ENCODE results near the gene SLC6A19. TPM values are rescaled to one million over a fixed set of nuclear protein-coding genes. Genes with fewer than 3 reads are reported as not detected.
"Not testable (repeated sequence)": the region's sequence is repeated elsewhere in the genome, so short reads cannot be mapped to it uniquely, and the experiment has no call there.

The SLC6A19 gene
- polyA plus RNA-seq, 1 donor, result not detected

DNA sequence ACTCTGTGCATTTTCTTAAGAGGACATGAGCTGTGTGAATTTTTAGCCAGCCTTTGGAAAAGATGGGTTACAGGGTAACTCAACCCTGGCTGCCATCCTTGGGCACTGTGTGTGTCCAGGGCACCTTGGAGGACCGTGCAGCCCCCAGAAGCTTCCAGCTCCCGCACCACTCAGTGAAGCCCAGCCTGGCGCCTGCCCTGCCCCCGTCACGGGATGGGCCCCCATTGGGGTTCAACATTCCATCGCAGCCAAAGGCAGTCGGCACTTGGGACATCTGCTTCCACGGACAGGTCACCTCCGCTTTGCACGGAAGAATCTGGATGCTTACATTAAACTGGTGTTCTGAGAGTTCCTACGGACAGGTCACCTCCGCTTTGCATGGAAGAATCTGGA, 21.9 kb downstream of the SLC6A19 start:
- DNase-seq, result no peak

DNA sequence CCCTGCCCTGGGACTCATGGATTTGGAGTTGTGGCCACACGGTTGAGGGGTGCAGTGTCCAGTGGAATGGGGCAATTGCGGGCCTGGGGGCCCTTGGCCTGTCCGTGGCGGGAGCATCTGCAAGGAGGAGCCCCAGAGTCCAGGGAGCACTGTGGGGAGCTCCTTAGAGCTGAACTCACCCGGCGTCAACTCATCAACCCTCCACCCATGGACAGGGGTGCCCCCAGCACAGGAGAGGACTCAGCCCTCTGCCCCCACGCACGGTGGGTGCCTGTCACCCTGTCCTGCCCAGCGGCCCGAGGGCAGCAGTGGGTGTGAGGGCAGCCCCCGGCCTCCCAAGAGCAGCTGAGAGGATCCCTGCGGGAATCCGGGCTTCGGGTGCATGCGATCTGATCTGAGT, 23.2 kb downstream of the SLC6A19 start:
- no peak for DNase-seq

DNA sequence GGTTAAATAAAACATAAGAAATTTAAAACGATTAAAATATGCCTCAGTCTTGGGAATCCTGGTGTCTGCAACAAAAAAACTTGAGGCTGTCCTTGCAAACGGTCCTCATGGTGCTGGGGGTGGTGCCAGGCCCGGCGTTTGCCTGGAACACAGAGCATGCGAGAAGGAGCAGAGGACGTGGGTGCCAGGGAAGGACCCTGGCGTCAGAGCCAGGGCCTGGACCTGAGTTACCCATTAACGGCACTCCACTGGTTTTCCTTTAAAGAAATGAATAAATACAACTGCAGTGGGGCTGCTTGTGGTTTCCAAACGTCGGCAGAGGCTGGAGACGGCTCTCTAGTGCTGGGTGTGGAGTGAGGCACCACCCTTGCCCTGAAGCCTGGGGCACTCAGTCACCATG, 23.7 kb downstream of the SLC6A19 start, which contains the start of gene SLC6A18:
TSS of gene SLC6A18 (plus strand) at position 301 of the 400 bp plus-strand sequence. CDS start at position 398, 97 bp downstream.
- DNase-seq, result no peak

DNA sequence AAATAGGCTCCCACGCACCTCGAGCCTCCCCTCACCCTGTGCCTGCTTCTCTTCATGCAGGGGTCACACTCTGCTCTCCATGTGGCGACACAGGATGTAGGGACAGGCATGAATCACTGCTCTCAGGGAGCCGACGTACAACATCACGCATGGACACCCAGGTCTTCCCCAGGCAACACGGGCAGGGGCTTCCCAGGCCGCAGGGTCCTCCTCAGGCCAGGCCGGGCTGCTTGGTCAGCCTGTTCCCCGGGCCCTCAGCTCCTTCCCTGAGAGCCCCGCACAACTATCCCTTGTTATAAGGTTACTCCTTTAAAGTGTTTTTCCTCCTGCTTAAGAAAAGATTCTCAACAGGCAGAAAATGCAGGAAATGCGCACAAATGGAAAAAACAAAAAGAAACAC, 24.8 kb downstream of the SLC6A19 start:
- no peak for DNase-seq

DNA sequence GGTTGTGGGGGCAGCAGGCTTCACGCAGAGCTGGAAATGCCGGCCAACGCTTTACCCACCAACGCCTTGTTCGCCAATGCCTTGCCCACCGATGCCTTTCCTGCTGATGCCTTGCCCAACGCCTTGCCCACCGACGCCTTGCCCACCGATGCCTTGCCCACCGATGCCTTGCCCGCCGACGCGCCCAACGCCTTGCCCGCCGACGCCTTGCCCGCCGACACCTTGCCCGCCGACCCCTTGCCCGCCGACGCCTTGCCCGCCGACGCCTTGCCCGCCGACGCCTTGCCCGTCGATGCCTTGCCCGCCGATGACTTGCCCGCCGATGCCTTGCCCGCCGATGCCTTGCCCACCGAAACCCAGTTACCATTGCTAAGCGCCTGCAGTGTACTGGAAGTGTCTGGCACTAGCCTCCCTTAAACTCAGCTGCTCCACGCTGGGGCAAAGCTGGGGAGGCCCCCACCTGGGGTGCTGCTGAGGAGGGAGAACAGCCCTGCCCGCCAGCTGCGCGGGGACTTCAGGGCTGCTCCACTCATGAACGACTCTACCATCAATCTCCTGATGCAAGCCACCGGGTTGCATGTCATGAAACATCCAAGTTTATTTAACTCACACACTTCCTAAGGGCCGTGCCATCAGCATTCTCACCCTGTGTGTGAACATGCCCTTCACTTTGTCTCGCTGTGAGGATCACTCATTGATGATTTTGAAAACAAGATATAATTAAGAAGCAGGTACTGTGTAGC, 25.6 kb downstream of the SLC6A19 start:
- no peak for DNase-seq

DNA sequence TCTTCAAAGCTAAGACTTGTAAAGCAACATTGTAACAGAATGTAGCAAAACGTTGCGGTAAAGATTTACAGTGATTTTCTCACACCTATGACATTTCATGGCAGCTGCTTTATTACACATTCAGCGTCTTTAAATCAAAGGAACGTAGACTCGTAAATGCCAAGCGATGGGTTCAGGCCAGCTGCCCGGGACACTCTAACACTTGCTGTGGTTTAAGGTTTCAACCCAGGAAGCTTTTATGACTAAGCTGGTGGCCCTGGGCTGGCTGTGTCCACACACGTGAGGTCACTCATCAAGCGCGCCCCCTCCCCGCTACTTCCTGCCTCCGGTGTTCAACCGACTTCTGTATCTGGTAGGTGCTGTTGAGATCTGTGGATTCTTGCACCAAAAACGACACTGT, 26.3 kb downstream of the SLC6A19 start:
- no peak for DNase-seq

DNA sequence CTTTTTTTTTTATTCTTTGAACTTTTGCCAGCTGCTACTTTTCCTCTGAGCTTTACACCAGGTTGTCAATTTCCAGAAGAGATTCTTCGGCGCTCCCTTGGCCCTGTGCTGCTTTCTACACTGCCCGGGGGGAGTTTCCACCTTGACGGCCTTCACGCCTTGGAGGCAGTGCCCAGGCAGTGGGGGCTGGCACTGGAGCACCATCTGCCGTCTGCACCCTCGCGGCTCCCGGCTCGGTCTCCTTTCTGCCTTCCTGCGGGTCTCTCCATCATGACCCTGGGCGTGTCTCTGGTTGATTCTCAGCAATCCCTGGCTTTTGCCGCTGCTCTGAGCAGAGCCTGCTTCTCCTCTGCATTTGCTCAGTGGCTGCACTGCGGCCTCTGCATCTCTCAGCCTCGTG, 26.7 kb downstream of the SLC6A19 start:
- no peak for DNase-seq

DNA sequence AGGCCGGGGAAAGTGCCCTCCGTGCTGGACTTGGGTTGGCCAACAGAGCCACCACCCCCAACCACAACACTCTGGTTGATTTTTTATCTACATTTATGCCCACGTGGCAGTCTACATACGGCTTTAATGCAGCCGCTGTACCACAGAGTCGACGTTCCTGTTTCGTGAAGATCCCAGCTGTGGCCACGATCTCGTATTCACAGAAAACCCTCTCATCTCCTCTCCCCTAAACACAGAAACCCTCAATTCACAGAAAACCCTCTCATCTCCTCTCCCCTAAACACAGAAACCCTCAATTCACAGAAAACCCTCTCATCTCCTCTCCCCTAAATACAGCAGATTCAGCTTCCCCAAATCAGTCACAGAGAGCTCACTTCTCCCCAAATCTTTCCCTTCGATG, 27.6 kb downstream of the SLC6A19 start:
- not testable (repeated sequence) for DNase-seq

DNA sequence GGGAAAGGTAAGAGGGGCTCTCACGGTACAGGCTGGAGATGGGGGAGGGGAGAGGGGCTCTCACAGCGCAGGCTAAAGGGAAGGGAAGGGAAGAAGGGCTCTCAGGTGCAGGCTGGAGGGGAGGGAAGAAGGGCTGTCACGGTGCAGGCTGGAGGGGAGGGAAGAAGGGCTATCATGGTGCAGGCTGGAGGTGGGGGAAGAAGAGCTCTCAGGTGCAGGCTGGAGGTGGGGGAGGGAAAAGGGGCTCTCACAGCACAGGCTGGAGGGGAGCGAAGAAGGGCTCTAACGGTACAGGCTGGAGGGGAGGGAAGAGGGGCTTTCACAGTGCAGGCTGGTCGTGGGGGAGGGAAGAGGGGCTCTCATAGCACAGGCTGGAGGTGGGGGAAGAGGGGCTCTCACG, 28.4 kb downstream of the SLC6A19 start:
- no peak for DNase-seq

DNA sequence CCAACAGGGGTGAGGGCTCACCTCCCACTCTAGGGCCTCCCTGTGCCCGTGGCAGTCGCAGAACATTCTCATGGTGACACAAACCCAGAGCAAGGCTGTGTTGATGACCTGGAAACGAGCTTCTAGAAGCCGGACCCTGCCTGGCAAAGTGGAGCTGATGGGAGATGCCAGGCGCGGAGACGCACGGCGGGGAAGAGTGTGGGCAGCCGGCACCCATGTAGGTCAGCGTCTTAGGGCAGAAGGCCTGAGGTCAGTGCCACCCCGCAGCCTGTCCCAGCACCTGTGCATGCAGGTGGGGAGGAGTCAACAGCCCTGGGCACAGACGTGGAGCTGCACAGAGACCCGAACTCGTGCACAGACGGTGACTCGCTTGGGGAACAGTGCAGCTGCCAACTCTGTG, 29.2 kb downstream of the SLC6A19 start:
- DNase-seq, result no peak

DNA sequence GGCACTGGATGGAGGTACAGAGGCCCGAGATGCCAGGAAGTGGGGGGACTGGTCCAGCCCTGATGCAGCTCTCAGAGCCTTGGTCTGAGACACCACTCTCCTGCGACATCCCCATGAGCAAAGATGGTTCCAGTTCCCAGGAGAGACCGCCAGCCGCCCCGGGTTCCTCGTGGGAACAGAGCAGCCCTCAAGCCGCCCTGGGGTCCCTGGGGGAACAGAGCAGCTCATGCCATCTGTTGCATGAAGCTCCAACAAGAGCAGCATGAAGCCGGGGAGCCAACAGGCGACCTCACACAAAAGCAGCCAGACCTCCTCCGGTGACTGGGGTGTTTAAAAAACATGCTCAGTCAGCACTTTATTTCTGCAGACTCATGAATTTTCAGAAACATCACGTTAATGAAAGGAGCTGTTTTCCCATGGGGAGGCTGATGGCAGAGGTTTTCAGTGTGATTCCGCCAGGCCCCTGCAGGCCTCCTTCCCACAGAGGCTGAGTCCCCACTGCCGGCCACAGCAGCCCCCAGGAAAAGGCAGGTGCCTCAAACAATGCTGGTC, 30.0 kb downstream of the SLC6A19 start:
- no peak for DNase-seq

DNA sequence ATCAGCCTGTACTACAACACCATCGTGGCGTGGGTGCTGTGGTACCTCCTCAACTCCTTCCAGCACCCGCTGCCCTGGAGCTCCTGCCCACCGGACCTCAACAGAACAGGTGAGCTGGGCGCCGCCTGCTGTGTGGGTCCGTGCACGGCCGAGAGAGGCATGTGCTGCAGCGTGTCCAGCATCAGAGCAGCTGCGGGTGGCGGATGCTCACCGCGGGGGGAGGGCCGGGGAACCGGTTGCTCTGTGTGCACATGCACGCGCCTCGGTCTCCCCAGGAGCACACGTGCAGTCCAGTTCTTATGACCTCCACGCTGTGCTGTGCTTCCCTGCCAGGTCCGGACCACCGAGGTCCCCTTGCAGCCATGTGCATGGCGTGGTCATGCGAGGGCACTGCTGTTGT, 31.4 kb downstream of the SLC6A19 start:
- no peak for DNase-seq

DNA sequence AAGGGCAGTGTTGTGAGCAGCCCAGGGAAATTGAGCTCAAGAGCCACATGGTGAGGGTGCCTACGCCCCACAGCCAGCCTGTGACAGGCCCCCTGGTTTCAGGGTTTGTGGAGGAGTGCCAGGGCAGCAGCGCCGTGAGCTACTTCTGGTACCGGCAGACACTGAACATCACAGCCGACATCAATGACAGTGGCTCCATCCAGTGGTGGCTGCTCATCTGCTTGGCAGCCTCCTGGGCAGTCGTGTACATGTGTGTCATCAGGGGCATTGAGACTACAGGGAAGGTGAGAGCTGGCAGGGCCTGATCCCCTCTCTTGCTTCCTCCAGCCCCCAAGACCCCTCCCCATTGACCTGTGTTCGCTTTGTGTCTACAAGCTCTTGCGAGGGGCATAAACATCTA, 34.0 kb downstream of the SLC6A19 start:
- no peak for DNase-seq

DNA sequence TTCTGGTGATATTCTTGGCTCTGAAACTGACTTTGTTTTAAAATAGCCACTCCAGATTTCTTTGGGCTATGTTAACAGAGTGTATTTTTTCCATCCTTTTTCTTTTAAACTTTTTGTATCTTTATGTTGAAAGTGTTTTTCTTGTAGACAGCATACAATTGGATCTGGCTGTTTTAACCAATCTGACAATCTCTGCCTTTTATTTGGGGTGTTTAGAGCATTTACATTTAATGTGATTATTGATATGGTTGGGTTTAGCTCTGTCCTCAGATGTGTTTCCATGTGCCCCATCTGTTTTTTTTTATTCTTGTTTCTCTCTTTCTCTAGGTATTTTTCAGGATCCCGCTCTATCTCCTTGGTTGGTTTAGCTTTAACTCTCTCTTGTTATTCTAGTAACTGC, 34.4 kb downstream of the SLC6A19 start:
- no peak for DNase-seq

DNA sequence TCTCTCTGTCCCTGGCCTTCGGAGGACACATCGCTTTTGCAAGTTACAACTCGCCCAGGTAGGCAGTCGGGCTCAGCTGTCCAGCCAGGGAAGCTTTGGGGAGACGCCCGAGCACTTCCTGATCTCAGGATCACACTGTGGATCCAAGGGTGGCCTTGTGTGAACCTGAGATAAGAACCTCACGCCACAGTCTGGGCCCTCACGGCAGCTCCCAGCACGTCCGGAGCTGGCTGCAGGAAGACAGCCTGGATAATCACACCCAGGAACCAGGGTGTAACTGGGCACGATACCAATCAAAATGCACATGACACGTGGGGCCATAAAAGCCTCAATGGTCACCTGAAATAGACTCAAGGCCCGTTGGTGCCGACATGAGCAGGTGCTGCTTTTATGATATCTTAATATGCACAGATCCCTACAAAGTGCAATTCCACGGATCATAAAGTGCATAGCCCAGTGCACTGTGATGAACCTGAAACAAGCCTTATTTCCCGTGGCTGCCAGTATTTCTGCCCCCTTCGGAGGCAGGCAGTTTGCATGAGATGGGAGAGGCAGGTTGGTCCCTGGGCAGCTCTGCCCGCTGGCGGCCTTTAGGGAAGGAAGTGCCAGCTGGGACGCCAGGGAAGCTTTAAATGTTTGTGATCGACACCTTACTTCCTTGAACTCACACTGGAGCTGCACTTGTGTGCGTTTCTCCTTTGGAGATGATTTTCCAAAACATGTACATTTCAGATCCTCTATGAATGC, 38.3 kb downstream of the SLC6A19 start:
- DNase-seq, result no peak

DNA sequence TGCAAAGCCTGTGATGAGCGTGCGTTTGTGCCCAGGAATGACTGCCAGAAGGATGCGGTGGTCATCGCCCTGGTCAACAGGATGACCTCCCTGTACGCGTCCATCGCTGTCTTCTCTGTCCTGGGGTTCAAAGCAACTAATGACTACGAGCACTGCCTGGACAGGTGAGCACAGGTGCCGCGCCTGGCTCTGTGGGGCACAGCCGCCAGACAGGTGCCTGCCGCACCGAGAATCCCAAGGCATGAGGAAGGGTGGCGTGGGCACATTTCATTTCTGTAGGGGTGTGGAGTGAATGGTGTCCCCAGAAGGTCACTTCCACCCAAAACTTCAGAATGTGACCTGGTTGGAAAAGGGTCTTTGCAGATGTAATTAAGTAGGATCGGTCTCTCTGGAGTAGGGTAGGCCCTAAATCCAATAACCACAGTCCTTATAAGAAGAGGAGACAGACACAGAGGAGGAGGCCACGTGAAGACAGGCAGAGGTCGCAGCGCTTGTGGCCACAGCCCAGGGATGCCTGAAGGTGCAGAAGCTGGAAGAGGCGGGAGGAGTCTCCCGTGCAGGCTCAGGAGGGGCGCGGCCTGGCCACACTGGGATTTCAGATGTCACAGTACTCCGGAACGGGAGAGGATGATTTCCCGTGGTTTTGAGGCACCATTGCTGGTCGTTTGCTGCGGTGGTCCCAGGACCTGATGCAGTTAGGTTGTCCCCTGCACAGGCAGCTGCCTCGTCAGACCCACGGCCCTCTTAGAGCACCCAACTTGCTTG, 39.3 kb downstream of the SLC6A19 start:
- no peak for DNase-seq

DNA sequence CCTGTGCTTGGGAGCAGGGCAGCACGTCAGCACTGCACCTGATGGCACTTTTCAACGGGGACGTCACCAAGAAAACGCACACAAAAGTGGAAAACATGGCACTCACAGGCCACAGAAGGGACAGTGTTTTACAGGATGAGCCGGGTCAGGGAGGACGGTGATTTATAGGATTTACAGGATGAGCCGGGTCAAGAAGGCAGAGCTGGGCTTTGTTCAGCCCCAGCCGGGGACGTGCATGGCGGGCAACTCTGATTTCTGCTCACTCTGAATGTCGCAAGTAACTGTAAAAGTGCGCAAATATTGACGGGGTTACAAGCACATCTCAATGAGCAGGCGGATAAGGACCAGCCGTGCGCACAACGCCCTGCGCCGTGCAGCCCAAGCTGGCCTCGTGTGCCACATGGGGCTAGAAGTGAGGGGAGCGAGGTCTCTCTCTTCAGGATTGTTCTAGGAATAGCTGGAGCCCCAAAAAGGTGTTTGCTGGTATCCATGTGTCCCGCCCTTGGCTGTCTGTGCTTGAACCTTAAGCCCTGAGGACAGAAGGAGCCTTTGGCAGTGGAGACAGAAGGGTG, 40.2 kb downstream of the SLC6A19 start:
- DNase-seq, result no peak

DNA sequence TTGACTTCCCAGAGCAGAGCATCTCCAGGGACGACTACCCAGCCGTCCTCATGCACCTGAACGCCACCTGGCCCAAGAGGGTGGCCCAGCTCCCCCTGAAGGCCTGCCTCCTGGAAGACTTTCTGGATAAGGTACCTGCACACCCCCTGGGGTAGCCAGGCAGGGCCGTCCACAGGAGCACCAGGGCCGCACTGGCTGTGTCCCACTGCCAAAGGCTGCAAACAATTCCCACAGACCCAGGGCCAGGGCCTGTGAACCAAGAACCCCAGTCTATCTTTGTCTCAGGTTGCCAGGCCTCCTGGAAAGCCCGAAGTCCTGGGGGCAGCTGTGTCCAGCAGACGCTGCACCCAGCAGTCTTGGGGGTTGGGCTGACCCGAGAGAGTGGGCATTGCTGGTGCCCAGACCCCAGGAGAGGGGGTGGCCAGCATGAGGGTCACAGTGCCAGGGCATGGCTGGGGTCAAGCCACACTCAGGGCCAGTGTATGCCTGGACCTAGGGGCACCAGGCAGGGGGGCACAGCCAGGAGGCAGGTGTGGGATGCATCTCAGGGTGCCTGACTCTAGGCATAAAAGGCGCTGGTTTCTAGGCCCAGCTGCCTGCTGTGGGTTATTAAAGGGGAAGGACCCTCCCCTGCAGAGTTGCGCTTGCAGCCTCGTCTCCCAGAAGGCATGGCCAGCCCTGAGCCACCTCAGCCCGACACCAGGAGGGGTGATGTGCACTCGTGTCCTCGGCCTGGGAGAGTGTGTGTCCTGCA, 41.5 kb downstream of the SLC6A19 start:
- DNase-seq, result no peak

DNA sequence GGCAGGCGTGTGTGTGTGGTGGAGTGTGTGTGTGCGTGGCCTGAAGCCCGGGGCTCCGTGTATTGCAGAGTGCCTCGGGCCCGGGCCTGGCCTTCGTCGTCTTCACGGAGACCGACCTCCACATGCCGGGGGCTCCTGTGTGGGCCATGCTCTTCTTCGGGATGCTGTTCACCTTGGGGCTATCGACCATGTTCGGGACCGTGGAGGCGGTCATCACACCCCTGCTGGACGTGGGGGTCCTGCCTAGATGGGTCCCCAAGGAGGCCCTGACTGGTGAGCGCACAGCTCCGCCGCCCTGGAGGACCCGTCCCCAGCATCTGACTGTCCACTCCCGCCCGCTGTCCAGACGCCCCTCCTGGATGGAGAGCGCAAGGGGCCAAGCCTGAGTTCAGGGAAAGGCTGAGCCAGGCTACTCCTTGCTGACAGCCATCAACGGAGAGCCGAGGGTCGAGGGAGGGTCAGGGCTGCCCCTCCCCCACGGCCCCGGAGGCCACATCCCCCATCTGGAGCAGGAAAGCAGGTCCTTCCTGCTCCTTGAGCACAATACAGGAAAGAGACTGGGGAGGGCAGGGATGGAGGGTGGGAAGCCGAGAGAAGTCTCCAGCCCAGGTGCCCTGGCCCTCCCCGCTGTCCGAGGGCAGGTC, 42.2 kb downstream of the SLC6A19 start:
- DNase-seq, result no peak

DNA sequence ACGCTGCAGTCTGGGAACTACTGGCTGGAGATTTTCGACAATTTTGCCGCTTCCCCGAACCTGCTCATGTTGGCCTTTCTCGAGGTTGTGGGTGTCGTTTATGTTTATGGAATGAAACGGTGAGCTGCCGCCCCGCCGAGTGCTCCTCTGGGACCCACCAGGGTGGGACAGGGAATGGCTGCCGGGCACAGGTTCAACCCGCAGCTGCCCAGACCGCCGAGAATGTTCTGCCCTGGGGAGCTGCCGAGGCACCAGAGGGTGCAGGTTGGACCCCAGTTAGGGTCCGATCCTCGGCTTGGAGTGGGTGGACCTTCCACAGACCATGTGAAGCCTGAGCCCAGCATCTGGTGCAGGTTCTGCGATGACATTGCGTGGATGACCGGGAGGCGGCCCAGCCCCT, 42.9 kb downstream of the SLC6A19 start:
- no peak for DNase-seq

DNA sequence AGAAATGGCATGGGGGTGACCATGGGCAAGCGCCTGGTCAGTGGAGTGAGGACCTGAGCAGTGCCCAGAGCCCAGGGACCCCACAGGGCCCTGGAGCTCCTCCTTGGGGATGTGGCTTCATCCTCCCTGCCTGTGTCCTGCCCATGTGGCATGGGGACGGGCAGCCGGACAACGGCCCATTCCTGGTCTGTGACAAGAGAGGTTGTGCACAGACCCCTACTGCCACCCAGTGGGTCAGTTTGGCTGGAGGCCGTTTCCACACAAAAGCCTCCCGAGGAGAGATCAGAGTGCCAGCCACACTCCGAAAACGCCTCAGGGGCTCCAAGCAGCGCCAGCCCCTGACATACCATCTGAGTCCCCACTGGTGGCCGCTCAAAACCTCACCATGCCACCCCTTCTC, 43.6 kb downstream of the SLC6A19 start:
- DNase-seq, result no peak

Data from hindlimb muscle (tissue), 1 donor.